Measurements from ENCODE around the gene ASPG.

The ASPG gene

GRCh38 chr14:104085032-104085888 is at the start of gene ASPG:
ASPG (plus strand) TSS chr14:104085700; CDS start chr14:104085771, 71 bp downstream.
- no peak for DNase-seq

- no peak for DNase-seq
These were observed 49.3 kb upstream of the ASPG start for GRCh38 chr14:104036212-104036611.

GRCh38 chr14:104037074-104037473 is 48.4 kb upstream of the ASPG start:
- no peak for DNase-seq

- DNase-seq = no peak
These were observed 47.6 kb upstream of the ASPG start for GRCh38 chr14:104037903-104038302.

- no peak for DNase-seq
These were observed 46.3 kb upstream of the ASPG start for GRCh38 chr14:104039214-104039613.

GRCh38 chr14:104040539-104040938 is 45.0 kb upstream of the ASPG start:
- DNase-seq = no peak

- no peak for DNase-seq
These were observed 43.9 kb upstream of the ASPG start for GRCh38 chr14:104041430-104042104.

GRCh38 chr14:104044016-104044415 is 41.5 kb upstream of the ASPG start:
- DNase-seq = no peak

GRCh38 chr14:104047761-104048160 is 37.7 kb upstream of the ASPG start:
- no peak for DNase-seq

- no peak for DNase-seq
These were observed 36.6 kb upstream of the ASPG start for GRCh38 chr14:104048758-104049507.

GRCh38 chr14:104049576-104050240 is 35.8 kb upstream of the ASPG start:
- DNase-seq = no peak

GRCh38 chr14:104051092-104051813 is 34.2 kb upstream of the ASPG start:
- DNase-seq = no peak

- DNase-seq = no peak
These were observed 31.1 kb upstream of the ASPG start for GRCh38 chr14:104054222-104054905.

- DNase-seq = no peak
These were observed 23.2 kb upstream of the ASPG start for GRCh38 chr14:104062281-104062680.

- no peak for DNase-seq
These were observed 21.5 kb upstream of the ASPG start for GRCh38 chr14:104064003-104064402.

GRCh38 chr14:104066279-104066678 is 19.2 kb upstream of the ASPG start:
- no peak for DNase-seq

- DNase-seq = no peak
These were observed 18.7 kb upstream of the ASPG start for GRCh38 chr14:104066719-104067295.

GRCh38 chr14:104069541-104069940 is 16.0 kb upstream of the ASPG start:
- no peak for DNase-seq

GRCh38 chr14:104072586-104072985 is 12.9 kb upstream of the ASPG start:
- no peak for DNase-seq

GRCh38 chr14:104073764-104074163 is 11.7 kb upstream of the ASPG start:
- no peak for DNase-seq

- no peak for DNase-seq
These were observed 9.9 kb upstream of the ASPG start for GRCh38 chr14:104075530-104076151.
